G401 (cell line): ENCODE measurements around the gene IL1RL2. TPM values are rescaled to one million over a fixed set of nuclear protein-coding genes. Genes with fewer than 3 reads are reported as not detected.
A peak's percentile ranks its signal among the peaks of the same experiment; 100 is the strongest.

ENCODE experiments used
- DNase-seq: peaks from one replicate; pipeline ENCODE4 v3.0.0-alpha.2; 2015; ENCODE audit warnings: low spot score
- in situ Hi-C: cut with HindIII; loops from 2 replicates; pipeline ENCODE4 v1.10.0; 2016; ENCODE audit warnings: low sequenced_read_pairs, mixed read lengths
- total RNA-seq: library from RNA; depleted of rRNA; stranded (reverse); fragments of >200 nt; shearing (Covaris generic); gene quantifications from 2 replicates; pipeline ENCODE4 v1.2.3, GENCODE V29; 2014

Gene IL1RL2
- total RNA-seq, 1 experiment from 2014 or later: not detected

GRCh38 chr2:102155703-102156515 is 30.9 kb upstream of the IL1RL2 start:
- DNase-seq: no peak
- in situ Hi-C loops: no loop called here

DNA sequence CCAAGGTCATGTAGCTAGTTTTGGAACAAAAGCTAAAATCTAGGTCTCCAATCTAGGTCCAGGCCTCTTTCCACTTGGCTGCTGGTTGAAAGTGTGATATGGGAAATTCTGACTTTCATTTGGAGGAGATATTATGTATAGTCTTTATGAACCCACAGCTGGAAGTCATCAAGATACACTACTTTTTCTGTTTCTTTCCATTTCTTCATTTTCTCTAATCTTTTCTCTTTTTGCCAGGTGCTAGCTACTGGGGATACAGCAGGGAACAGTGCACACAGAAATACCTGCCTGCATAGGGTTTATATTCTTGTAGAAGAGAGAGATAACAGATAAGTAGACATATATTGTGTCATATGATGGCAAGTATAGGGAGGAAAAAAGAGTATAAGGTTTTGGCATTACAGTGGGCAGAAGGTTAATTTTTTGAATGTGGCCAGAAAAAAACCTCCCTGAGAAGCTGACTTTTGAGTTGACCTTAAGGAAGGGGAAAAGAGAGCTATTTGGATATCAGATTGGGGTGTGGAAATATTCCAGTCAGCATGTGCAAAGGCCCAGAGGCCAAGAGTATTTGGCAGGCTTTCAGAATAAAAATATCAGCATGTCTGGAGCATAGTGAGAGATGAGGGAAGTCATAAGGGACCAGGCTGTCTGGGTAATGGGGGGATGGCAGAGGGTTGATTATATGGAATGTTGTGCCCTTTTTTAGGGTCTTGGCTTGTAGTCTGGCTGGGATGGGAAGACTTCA is 28.6 kb upstream of the IL1RL2 start:
- in situ Hi-C loops: no loop called here
- DNase-seq: no peak

- in situ Hi-C loops: no loop called here
- DNase-seq: no peak
Measured at GRCh38 chr2:102159295-102159694, 27.5 kb upstream of the IL1RL2 start.

- in situ Hi-C loops: no loop called here
- peak; percentile 27 for DNase-seq
Measured at GRCh38 chr2:102166189-102166845, 20.5 kb upstream of the IL1RL2 start.

- no peak for DNase-seq
- in situ Hi-C loops: no loop called here
Measured at GRCh38 chr2:102168026-102168771, 18.6 kb upstream of the IL1RL2 start.

GRCh38 chr2:102171946-102172345 is 14.9 kb upstream of the IL1RL2 start:
- in situ Hi-C loops: no loop called here
- DNase-seq: no peak

DNA sequence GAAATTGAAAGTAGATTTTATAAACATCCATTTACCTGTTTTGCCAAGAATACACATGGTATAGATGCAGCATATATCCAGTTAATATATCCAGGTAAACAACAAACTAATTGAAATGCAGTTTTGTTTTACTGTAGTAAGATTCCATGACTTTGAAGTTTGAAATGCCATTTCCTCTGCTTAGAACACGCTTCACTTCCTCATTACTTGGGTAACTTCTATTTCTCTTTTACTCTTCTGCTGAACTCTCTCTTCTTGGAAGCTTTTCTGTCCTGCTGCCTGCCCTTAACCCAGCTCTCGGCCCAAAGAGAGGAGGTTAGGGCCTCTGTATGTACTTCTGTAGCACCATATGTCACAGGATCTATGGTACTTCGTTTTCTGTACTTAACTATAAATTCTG is 14.1 kb upstream of the IL1RL2 start:
- in situ Hi-C loops: no loop called here

GRCh38 chr2:102176172-102176571 is 10.7 kb upstream of the IL1RL2 start:
- no peak for DNase-seq
- in situ Hi-C loops: no loop called here

More for the DNA sequence above, 14.1 kb upstream of the IL1RL2 start:
- no peak for DNase-seq

DNA sequence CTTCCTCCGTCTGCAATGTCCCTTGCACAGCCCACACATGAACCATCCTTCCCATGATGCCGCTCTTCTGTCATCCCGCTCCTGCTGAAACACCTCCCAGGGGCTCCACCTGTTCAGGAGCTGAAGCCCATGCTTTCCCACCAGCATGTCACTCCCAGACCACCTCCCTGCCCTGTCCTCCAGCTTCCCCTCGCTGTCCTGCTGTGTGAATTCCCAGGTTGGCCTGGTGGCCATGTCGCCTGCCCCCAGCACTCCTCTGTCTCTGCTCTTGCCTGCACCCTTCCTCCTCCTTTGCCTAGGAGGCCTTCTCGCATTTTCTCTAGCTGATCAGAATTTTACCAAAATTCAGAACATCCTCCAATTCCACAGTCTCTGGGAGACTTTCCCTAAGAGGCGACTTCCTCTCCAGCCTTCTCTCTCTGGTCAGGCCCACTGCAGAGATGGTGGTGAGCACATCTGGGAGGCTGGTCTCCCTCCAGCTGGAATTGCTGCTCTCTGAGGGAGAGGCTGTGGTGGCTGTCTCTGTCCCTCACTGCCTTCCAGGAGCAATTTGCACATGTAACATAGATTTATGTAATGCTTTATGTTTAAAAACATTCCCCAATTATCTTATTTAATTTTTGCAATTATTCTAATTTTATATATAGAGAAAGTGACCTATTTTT is 8.9 kb upstream of the IL1RL2 start:
- no peak for DNase-seq
- in situ Hi-C loops: no loop called here

GRCh38 chr2:102179061-102179460 is 7.8 kb upstream of the IL1RL2 start:
- no peak for DNase-seq
- in situ Hi-C loops: no loop called here

DNA sequence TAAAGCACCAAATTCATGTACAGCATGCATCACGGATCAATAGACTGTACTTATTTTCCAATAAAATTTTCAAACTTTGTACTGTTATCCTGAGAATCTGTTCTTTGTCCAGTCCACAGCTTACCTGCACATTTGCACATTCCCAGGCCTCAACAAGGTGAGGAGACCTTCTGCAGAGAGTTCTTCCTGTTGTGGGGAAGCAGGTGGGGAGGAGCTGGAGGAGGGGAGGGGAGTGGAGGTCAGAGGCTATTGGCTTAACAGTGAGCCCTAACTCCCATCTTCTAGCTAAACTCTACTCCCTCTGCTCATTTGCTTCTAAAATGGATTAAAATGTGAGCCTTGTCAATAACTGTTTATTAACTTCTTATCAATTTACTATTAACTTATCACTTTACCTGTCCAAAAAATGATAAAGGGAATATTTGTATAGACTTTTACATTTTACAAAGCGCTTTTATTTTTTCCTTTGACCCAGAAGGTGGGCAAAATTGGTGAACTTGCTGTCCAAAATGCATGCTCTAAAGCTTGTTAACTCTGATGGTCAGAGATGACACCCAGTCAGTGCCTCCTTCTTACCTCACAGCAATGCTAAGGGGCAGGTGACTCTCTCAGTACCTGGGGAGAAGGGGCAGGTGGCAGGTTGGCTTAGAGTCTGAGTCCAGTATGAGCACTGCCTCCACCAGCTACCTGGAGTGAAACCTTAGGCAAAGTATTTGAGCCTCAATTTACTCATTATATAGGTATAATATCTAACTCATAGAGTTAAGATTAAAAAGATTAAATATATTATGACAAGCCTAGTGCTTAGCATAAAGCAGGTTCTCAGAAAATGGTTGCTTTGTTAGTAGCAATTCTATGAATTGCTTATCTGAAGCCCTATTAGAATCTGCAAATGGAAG is 6.8 kb upstream of the IL1RL2 start:
- in situ Hi-C loops: no loop called here
- no peak for DNase-seq

DNA sequence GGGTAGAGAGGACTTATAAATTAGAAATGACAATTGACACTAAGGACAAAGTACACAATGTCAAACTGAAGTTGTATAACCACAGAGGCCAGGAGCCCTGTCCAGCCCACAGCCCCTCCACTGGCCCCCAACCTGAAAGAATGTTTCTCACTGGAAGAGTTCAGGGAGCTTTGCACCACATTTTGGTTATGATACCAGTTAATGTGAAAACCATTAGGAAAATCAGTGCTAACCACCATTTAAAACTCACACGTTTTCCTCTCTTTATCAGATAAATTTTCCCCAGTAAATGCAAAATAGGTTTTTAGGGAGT is 6.2 kb upstream of the IL1RL2 start:
- in situ Hi-C loops: no loop called here

DNA sequence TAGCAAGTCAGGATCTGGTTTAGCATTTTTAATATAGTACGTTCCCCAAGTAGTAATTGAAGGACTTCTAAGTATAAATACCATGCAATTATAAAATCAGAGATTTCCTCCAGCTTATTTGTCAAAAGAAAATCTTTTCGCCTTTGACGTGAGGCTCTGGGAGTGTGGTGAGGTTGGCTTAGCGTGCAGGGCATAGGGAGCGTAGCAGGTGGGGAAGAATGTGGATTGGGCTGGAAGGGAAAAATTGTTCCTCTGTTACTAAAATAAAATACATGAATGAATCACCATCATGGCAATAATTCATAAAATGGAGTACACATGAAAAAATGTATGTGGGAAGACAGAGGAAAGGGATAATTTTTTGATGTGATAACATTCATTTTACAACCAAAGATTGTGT is 5.4 kb upstream of the IL1RL2 start:
- DNase-seq: no peak
- in situ Hi-C loops: no loop called here

More for the DNA sequence above, 6.2 kb upstream of the IL1RL2 start:
- DNase-seq: no peak

DNA sequence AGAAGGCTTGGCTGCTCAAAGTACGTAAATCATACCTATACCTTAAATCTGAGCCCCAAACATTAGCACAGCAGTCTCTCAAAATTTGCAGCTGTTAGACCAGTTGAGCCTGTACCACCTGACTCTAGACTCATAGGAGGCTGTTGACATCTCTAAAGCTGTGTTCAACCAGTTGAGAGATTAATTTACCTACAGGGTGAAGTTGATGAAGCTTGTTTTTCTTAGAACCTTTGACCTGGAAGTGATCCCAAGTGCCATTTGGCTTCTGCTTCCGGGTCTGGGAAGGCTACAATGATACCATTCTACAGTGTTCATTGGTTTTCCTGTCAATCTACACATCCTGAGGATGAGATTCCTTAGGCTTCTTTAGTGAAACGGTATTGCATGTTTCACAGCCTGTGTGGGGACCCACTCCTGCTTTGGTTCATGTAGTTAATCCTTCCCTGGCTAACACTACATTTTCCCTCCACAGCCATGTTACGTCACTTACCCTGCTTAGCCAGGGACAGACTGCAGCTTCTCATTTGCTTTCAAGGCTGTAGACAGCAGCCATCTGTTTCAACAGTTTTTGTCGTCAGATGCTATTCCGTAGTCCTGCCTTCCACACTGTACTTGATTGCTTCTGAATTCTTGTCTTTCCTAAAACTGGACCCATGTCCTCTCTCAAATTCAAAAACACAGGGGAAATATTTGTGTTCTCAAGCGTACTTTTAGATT is 4.7 kb upstream of the IL1RL2 start:
- no peak for DNase-seq
- in situ Hi-C loops: no loop called here

- in situ Hi-C loops: no loop called here
- DNase-seq: no peak
Measured at GRCh38 chr2:102184018-102184417, 2.8 kb upstream of the IL1RL2 start.

DNA sequence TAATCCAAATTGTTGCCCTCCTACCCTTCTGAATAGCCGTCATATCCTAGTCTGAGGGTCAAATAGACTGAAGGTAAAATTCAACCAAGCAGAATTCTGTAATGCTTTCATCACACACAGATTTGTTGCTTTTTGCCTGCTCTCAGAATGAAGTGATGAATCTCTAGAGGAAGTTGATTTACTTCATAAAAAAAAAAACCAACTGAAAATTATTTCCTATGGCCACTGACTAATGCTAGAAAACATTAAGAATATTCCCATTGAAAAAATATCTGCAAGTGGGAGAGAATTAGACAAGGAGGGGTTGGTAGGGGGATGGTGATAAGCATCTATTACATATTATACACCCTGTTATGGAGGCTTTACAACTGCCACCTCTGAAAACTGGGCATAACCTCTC is 2.3 kb upstream of the IL1RL2 start:
- in situ Hi-C loops: no loop called here

DNA sequence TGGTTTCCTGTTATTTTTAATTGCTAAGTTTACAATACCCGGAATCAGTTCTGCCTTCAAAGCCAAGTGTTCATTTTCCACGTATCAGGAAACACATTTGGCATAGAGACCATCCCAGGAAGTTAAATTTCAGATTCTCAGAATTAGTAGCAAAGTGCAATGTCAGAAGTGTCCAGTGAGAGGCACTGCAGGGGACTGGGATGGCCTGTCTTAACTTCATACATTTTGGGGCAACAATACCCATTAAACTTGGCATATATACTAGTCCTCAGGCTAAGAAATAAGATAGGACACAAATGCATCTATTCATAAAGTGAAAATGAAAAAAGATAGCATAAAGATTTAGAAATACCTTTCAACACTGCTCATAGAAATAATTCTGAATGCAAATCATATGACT is 1.5 kb upstream of the IL1RL2 start:
- in situ Hi-C loops: no loop called here
- DNase-seq: no peak

More for the DNA sequence above, 2.3 kb upstream of the IL1RL2 start:
- no peak for DNase-seq
